Measurements from ENCODE around the gene EMC1.
"Not testable (repeated sequence)": the region's sequence is repeated elsewhere in the genome, so short reads cannot be mapped to it uniquely, and the experiment has no call there.

Gene EMC1

DNA sequence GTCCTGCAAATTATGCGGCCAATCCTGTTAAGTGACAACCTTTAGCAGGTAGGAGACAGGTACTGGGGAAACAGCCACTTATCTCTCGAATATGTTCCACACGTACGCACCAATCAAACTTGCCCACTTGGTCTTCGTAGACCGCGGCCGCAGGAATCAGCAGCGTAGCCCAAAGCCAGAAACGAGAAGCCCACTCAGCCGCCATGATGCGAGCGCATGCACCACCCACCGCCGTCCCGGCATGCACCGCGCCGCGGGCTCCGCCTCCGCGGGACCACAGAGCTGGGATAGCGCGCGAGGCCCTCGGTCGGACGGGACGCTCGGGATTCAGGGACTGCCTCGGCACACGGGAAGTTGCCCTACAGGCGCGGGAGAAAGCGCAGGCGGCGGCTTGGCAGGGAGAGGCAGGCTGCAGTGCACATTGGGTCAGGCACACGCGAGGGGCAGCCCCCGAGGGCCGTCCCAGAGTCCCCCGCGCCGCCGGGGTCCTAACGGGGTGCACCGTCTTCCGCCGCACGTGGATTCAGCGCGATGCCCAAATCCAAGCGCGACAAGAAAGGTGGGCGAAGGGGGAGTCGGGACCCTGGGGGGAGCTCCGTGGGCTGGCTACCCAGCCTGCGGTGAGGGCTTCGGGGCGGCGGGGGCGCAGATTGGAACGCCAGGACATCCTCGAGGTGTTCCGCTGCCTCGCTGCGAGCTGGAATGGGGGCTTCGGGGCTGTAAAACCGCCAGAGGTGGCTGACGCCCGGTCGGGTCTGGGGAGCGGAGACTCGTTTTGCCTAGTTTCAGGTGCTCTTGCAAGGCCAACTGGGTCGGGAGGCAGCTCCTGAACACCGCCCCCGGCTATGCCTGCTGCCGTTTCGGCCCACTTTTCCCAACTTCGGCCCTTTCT lies at the start of gene EMC1, which contains the start of gene MRTO4:
TSS of gene EMC1 (minus strand) at position 220 of the 892 bp plus-strand sequence. CDS start at position 205, 15 bp downstream.
TSS of gene MRTO4 (plus strand) at position 501 of the 892 bp plus-strand sequence. CDS start at position 532, 31 bp downstream.
- peak; percentile 92 for DNase-seq

- no peak for DNase-seq
Measured at GRCh38 chr1:19300211-19300610, 48.9 kb upstream of the EMC1 start.

- DNase-seq, result no peak
Measured at GRCh38 chr1:19294638-19295037, 43.3 kb upstream of the EMC1 start.

GRCh38 chr1:19289244-19289643 lies 37.9 kb upstream of the EMC1 start:
- DNase-seq, result no peak

DNA sequence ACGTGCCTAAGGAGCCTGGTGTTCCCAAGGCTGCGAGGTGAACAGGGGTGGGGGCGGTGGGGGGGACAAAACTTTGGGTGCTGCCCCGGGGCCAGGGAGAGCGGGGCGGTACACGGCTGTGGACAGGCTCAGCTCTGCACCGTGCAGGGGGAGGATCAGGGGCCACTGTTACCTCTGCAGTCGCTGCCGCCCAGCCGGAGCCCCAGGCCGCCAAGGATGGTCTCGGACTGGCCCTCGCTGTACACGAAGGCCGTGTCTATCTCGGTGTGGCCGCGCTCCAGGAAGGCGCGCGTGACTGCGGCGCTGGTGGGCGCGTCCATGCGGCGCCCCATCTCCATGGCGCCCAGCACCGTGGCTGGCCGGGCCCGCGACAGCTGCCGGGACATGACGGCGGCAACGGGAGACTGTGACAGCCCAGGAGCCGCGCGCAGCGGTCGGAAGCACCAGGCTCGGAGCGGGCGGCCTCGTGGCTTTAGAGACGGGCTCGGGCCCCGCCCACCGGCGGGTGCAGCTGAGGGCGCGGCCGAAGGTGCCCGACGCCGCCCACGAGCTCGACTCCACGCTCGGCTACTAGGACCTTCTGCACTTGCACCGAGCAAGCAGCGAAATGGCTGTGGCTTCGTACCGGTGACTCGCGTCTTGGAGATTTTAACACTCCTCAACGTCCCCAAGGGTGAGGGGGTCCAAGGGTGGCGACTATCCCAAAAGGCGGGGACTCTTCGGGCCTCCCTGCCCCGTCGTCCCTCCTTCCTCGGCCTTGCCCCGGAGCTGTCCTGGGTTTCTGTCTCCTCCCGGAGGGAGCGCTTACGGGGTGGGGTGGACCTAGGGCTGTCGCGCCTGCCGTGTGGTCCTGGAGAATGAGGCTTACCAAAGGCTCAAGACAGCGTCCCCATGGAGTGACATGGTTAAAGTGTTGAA lies 37.3 kb upstream of the EMC1 start, which contains the start of gene AKR7A3:
TSS of gene AKR7A3 (minus strand) at position 447 of the 918 bp plus-strand sequence. CDS start at position 386, 61 bp downstream.
- not testable (repeated sequence) for DNase-seq

DNA sequence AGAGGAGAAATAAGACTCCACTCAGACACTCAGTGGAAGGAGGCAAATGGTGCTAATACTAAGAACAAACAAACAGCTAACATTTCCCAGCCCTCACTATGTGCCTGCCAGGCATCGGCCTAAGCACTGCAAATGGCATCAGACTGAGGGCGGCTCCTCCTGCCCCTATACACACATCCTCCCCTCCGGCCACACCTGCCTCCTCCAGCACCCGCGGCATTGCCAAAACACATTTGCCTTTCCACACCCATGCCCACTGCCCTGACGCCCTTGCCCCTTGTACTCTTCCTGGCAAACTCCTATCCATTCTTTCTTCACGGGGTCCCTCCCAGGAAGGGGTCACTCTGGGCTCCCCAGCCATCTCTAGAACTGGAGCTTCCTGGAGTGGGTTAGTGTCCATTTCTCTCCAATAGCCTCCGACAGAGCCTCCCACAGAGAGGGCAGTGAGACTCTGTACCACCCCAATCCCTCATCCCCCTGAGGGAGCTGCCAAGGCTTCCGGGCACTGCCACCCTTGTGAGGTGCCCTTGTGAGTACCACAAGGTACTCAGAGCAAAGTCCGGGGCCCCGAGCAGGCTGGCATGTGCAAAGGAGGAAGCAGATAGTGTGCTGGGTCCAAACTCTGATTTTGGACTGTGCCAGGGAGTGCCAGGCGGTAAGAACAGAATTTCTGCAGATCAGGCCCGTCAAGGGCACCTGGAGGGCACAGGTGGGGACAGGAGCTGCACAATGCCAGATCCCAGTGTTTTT lies 36.3 kb upstream of the EMC1 start:
- no peak for DNase-seq

- not testable (repeated sequence) for DNase-seq
Measured at GRCh38 chr1:19285807-19286206, 34.5 kb upstream of the EMC1 start.

DNA sequence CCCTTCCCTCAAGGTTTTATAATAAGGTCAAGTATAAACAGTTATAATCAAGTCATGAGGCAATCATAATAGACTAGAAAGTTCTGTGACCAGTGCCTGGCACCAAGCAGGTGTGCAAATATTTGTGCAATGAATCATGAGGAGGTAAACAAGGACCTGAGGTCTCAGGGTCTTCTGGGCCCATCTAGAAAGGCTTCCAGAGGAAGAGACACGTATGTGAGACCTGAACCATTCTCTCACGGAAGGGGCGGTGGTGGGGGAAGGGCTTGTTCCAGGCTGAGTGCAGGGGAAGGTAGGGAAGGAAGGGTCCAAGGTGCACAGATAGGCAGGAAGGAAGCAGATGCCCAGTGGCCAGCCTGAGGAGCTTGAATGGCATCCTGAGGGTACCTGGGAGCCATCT lies 34.0 kb upstream of the EMC1 start:
- DNase-seq, result not testable (repeated sequence)

DNA sequence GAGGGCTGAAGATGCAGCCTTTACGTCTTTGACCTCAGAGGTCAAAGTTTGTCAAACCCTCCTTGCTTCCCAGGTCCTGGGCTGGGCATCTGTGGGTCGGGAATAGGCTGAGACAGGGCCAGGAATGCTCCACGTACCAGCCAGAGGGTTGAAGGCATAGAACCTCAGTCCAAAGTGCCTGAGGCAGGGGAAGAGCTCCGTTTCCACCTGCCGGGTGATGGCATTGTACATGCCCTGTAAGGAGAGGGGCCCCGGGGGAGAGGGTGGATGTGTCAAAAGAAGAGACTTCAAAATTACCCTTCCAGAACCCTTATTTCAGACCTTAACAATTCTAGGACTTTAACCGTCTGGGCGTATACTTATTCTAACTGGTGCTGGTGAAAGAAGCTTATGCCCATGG lies 33.6 kb upstream of the EMC1 start:
- DNase-seq, result no peak

DNA sequence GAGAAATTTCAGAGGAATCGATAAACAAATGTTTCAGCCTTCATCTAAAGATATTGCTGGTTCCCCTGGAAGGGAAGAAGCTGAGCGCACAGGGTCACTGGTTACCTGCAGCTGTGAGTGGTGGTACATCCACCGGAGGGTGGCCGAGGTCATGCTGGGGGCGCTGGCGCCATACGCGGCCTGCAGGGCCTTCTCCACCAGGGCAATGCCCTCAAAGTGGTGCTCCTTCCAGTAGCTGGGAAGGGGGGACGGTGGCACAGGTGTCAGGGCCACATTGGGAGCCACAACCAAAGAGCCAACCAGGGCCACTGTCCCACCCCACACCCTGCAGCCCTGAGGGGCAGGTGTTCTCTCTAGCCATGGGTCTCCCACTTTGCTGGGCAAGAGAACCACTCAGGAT lies 32.6 kb upstream of the EMC1 start:
- no peak for DNase-seq

DNA sequence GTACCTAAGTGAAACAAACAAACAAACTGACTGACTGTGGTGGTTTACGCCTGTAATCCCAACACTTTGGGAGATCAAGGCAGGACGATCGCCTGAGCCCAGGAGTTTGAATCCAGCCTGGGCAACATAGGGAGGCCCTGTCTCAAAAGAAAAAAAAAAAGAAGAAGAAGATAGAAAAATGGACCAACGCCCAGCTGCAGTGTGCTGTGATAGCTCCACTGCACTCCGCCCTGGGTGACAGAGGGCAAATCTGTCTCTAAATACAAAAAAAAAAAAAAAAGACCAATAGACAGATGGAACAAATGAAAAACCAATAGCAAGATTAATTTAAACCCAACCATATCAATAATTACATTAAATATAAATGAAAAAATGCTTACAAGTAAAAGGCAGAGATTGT lies 23.3 kb upstream of the EMC1 start:
- no peak for DNase-seq

DNA sequence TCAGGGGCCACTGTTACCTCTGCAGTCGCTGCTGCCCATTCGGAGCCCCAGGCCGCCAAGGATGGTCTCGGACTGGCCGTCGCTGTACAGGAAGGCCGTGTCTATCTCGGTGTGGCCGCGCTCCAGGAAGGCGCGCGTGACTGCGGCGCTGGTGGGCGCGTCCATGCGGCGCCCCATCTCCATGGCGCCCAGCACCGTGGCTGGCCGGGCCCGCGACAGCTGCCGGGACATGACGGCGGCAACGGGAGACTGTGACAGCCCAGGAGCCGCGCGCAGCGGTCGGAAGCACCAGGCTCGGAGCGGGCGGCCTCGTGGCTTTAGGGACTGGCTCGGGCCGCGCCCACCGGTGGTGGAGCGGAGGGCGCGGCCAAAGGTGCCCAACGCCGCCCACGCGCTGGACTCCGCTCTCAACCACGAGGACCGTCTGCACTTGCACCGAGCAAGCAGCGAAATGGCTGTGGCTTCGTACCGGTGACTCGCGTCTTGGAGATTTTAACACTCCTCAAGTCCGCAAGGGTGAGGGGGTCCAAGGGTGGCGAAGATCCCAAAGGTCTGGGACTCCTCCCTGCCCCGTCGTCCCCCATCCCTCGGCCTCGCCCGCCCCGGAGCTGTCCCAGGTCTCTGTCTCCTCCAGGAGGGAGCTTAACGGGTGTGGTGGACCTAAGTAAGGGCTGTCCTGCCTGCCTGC lies 22.7 kb upstream of the EMC1 start:
- not testable (repeated sequence) for DNase-seq

DNA sequence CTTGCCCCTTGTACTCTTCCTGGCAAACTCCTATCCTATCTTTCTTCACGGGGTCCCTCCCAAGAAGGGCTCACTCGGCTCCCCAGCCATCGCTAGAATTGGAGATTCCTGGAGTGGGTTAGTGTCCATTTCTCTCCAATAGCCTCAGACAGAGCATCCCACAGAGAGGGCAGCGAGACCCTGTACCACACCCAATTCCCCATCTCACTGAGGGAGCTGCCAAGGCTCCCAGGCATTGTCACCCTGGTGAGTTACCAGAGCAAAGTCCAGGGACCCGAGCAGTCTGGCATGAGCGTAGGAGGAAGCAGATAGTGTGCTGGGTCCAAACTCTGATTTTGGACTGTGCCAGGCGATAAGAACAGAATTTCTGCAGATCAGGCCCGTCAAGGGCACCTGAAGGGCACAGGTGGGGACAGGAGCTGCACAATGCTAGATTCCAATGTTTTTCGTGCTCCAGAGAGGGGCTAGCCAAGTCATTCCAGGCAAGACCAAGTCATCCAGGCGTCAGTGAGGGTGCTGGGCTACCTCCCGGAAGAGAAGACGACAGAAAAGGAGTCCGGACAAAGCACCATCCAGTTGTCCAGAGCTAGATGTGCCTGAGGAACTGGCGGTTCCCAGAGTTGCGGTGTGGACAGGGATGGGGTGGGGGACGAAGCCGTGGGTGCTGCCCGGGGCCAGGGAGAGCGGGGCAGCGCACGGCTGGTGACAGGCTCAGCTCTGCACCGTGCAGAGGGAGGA lies 22.0 kb upstream of the EMC1 start:
- DNase-seq, result no peak

DNA sequence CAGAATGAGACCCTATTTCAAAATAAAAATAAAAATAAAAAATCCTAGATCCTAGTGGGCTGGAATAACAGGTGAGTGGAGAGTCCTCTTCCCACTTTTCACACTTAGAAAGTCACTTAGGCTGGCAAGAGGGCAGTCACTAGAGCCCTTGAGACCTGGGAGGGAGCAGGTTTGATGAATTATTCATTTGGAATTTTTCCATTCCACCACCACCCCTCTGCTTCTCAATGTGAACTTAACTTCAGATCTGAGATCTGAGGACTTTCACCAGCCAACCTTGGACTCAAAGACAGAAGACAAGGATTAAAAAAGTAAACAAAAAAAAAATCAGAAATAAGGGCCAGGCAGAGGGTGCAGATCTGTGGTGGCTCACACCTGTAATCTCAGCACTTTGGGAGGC lies 20.7 kb upstream of the EMC1 start:
- DNase-seq, result no peak

DNA sequence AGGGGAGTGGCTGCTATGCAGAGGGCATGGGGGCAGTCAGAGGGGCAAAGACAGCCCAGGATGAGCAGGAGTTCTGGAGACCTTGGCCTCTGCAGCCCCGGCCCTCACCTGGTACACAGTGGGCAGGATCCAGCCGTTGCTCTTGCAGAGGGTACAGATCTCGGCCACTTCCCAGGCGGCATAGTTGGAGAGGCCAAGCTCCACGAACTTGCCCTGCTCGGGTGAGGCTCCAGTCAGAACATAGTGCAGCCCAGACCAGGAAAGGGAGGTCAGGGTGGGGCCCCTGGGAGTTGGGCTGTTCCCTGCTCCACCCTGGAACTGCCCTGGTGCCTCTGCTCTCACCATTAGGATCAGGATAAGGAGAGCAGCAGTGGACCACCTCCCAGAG lies 19.0 kb upstream of the EMC1 start:
- not testable (repeated sequence) for DNase-seq

- DNase-seq, result not testable (repeated sequence)
Measured at GRCh38 chr1:19269427-19270342, 18.4 kb upstream of the EMC1 start.

DNA sequence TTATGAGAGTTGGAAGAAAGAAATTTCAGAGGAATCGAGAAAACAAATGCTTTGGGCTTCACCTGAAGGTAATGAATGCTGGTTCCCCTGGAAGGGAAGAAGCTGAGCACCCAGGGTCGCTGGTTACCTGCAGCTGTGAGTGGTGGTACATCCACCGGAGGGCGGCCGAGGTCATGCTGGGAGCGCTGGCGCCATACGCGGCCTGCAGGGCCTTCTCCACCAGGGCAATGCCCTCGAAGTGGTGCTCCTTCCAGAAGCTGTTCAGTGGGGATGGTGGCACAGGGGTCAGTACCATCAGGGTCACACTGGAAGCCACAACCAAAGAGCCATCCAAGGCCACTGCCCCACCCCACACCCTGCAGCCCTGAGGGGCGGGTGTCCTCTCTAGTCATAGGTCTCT lies 17.1 kb upstream of the EMC1 start:
- no peak for DNase-seq

DNA sequence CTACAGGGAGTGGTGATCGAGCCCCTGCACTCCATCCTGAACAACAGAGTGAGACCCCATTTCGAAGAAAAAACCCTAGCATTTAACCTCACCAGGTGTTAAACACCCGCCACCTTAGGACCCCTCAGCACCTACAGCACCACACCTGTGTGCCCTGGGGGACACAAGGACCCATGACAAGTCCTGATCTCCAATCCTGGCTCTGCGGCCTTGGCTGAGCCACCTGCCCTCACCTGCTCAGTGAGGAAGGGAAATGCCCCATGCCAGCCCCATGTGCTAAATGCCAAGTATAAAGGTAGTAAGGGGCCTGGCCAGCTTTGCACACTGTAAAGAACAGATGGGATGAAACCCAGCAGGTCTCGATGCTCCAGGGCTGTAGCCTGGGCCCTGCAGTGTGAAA lies 11.4 kb upstream of the EMC1 start:
- no peak for DNase-seq

GRCh38 chr1:19262047-19262446 lies 10.7 kb upstream of the EMC1 start:
- no peak for DNase-seq
